ENCODE measurements around the gene GPR137C.
"Not testable (repeated sequence)": the region's sequence is repeated elsewhere in the genome, so short reads cannot be mapped to it uniquely, and the experiment has no call there.

GPR137C gene

DNA sequence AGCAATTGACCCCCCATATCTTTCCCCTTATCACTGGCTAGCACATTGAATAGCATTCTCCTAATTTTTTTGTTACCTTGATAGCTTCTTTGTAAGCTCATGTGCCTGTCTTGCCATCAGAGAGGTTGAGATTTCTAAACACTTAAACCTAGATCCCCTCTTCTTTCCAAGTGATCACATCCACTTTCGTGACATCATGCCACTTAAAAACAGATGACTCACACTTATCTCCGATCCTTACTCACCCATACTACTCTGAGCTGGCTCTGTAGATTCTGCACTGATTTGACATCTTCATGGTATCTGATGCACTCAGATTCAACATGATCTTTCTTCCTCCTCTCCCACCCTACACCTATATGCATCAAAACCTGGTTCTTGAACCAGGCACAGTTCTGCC lies 10.5 kb downstream of the GPR137C start:
- no peak for DNase-seq

DNA sequence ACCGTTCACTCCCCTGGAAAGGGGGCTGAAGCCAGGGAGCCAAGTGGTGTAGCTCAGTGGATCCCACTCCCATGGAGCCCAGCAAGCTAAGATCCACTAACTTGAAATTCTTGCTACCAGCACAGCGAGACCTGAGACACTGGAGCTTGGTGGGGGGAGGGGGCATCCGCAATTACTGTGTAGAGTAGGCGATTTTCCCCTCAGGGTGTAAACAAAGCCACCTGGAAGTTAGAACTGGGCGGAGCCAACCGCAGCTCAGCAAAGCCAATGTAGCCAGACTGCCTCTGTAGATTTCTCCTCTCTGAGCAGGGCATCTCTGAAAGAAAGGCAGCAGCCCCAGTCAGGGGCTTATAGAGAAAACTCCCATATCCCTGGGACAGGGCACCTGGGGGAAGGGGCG lies 15.8 kb downstream of the GPR137C start:
- DNase-seq: not testable (repeated sequence)

DNA sequence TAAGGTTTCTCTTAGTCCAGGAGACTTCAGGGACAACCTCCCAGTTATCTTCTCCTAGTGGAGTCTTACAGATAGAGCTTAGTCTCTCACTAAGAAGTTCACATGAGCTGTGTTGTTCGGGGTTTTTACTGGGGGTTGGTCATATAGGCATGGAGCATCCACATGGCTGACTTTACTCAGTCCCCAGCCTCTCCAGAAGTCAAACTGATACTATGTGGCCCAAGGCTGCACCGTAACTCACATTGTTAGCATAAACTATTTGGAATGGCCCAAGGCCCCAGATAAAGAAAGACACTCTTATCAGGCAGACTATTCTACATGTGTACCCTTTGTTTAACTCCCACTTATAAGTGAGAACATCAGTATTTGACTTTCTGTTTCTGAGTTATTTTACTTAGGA lies 23.2 kb downstream of the GPR137C start:
- DNase-seq: no peak

DNA sequence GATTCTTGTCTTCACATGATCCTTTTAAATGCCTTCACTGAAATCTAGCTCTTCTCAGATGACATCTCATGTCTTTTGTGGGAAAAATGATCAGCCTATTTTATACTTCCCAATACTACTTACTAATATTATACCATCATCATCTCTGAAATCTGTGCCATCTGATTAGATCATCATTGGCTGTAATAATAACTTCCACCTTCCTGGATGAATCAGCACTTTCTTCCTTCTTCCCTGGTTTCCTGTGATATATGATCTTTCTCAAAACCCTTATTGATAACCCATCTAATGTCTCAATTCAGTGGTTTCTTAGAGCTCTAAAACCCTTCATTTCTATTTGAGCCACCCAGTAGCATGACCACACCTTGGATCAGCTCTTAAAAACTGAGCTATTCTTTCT lies 30.9 kb downstream of the GPR137C start:
- DNase-seq: no peak

DNA sequence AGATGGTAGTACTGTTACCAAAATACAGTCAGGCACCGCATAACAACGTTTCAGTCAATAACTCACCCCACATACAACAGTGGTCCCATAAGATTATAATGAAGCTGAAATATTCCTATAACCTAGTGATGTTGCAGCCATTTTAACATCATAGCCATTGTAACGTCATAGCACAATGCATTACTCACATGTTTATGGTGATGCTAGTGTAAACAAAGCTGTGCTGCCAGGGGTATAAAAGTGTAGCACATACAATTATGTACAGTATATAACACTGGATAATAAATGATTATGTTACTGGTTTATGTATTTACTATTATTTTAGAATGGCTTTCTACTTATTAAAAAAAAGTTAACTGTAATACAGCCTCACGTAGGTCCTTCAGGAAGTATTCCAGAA lies 37.0 kb downstream of the GPR137C start:
- DNase-seq: no peak

DNA sequence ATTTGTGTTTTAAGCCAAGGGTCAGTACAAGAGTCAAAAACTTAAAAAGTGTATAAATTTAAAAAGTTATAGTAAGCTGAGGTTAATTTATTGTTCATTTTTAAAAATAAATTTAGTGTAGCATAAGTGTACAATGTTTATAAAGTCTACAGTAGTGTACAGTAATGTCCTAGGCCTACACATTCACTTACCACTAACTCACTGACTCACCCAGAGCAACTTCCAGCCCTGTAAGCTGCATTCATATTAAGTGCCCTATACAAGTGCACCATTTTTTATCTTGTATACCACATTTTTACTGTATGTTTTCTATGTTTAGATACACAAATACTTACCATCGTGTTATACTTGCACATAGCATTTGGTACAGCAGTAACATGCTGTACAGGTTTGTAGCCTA lies 37.7 kb downstream of the GPR137C start:
- no peak for DNase-seq

DNA sequence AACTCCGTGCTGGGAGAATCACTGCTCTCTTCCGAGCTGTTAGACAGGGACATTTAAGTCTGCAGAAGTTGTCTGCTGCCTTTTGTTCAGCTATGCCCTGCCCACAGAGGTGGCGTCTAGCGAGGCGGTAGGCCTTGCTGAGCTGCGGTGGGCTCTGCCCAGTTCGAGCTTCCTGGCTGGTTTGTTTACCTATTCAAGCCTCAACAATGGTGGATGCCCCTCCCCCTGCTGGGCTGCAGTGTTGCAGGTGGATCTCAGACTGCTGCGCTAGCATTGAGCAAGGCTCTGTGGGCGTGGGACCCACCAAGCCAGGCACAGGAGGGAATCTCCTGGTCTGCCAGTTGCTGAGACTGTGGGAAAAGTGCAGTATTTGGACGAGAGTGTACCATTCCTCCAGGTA lies 43.7 kb downstream of the GPR137C start:
- no peak for DNase-seq

DNA sequence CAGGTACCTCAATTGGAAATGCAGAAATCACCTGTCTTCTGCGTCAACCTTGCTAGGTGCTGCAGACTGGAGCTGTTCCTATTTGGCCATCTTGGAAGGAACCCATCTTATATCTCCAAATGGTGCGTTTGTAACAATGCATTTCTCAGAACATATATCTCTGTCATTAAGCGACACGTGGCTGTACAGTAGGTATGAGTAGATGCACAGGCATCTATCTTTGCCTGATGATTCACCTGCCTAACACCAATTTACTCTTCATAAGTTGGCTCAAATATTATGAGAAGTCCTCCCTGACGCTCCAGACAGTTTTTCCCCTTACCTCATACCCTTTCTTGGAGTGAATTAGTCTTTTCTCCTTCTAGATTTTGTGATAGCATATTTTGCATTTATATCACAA lies 44.2 kb downstream of the GPR137C start:
- DNase-seq: no peak

DNA sequence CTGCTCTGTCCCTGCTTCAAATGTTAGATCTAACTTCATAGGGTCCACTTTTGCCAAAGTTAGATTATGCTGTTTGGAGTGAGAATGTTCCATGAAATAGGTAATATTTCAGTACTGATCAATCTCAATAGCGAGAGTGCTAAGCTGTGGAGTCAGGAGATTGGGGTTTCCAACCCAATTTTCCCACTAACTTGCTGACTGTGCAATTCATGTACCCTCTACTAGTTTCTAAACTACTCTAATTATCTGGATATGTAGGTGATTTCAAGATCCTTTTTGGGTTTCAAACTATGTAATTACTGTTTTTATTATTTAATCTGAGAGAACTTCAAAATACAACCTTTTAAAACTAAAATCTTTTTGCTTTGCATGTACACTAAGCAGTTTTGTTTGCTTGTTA lies 45.9 kb downstream of the GPR137C start:
- no peak for DNase-seq

DNA sequence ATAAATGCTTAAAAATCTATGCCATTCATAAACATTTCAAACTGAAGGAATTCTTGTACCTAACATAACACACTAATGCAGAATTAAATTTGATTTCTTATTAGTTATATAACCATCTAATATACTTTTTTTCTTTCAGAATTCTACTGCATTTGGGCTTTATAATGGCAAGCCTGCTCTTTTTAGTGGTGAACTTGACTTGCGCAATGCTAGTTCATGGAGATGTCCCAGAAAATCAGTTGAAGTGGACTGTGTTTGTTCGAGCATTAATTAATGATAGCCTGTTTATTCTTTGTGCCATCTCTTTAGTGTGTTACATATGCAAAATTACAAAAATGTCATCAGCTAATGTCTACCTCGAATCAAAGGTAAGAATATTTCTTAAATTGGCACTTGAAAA lies 47.3 kb downstream of the GPR137C start:
- no peak for DNase-seq

DNA sequence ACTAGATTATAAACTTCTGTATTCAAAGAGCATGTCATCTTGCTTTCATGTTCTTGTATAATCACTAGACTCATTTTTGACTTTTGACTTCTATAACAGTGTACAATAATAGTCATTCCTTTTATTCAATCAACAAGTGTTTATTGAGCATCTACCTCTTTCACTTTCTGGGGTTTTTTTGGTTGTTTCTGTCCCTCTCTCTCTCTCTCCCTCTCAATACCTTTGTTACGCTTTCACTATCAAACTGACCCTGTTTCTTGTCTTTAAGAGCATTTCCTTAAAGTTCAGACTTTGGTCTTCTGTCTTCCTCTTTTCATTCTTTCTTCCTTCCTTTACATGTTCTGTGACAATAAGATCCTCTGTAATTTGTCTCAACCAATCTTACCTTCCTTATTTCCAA lies 49.5 kb downstream of the GPR137C start:
- DNase-seq: no peak

DNA sequence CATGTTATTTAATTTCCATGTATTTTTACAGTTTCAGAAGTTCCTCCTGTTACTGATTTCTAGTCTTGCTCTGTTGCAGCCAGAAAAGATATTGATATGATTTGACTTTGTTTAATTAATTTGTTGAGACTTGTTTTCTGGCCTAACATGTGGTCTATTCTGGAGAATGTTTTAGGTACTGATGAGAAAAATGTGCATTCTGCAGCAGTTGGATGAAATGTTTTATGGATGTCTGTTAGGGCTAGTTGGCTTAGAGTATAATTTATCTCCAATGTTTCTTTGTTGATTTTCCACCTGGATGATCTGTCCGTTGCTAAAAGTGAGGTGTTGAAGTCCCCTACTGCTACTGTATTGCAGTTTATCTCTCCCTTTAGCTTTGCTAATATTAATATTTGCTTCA lies 54.4 kb downstream of the GPR137C start:
- no peak for DNase-seq

DNA sequence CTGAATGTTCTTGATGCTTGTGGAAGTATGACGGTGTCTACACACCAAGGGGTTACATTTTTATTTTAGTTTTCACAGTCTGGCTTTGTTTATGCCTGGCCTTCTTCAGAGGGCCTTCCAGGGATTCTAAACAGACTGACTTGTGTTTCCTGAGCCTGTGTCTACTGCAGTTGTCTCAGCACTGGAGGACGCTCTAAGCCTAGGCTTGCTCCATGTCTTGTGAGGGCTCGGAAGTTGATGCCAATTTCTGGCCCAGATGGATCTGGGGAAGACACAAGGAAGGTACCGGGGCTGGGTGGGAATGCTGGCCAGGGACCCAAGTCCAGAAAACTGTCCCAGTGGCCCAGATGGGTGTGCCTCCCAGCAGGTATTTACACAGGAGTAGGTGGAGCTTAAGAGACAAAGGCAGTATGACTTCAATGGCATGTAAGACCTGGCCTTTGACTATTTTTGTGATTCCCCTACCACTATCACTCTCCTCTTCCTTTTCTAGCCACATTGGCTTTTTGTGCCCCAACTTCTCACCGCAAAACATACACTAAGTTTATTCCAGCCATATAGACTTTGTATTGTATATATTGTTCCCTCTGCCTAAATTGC lies 56.9 kb downstream of the GPR137C start:
- no peak for DNase-seq

DNA sequence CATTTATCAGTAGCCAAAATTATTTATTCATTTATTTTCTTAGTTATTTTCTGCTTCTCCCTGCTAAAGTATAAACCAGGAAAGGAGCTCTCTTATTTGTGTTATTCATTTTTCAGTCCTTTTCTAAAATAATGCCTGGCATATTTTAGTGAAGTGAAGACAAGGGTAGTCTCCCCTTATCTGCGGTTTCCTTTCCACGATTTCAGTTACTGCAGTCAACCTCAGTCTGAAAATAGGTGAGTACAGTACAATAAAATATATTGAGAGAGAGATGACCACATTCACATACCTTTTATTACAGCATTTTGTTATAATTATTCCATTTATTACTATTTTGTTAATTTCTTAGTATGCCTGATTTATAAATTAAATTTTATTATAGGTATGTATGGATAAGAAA lies 57.6 kb downstream of the GPR137C start:
- no peak for DNase-seq

DNA sequence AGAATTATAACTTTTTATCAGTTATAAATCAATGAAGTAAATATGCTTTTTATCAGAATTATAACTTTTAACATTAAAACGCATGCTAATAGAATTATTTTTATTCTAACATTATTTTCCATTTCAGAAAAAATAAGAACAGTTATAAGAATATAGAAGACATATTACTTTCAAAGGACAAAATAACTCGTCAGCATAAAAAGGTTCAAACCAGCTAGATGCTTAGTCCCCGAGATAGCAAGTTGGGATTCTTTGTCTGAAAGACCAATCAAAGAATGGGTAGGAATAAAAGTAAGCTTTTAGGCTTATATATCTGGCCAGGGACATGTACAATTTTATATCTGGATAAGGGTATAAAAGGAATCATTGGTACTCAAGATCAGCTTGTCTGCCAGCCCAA lies 66.0 kb downstream of the GPR137C start:
- DNase-seq: no peak

DNA sequence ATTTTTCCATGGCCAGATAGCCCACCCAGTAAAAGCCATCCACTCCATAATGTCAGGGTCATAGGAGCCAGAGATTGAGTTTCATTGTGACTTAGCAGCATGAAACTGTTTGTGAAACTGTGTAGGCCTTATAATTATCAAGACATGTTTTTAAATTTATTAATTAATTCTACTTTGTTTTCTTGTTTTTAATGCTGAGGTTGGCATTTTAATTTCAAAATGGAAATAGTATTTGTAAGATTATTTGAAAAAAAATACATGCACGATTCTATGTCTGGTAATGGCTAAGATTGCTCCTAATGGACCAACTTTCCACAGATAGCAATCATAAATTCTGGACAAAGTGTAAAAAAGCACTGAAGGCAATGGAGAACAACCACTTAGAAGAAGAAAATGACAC lies 67.1 kb downstream of the GPR137C start:
- no peak for DNase-seq

DNA sequence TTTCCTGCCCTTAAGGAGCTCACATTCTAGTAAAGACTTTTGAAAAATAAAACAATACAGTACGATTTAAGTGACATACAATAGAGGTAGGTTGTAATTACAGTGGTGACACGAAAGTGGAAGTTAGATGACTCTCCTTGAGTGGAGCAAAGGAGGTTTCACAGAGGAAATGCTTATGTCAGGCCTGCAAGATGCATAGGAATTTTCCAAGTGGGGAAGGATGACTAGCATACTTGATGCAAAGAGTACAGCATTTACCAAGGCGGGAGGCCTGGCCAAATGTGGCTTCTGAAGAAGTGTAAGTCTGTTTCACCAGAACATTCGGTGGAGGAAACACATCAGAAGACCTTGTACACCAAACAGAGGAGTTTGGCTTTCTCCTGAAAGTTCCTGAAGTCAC lies 87.5 kb downstream of the GPR137C start:
- DNase-seq: peak in 1 of 2 donors; percentile 7

DNA sequence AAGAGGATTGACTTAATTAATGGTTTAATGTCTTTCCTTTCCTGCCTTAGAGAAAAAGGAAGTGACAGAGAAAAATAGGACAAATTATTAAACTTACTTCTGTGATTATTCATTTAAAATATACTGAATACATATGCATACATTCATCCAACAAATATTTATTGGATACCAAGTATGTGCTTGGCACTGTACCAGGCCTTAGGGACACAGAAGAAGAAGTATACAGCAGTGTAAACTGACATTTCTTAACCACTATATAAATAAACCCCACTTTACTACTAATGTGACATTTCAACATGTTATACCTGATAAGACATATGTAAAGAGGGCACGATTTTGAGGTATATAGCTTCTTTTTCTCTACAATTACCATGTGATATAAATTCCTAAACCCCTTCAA lies 89.1 kb downstream of the GPR137C start:
- no peak for DNase-seq

DNA sequence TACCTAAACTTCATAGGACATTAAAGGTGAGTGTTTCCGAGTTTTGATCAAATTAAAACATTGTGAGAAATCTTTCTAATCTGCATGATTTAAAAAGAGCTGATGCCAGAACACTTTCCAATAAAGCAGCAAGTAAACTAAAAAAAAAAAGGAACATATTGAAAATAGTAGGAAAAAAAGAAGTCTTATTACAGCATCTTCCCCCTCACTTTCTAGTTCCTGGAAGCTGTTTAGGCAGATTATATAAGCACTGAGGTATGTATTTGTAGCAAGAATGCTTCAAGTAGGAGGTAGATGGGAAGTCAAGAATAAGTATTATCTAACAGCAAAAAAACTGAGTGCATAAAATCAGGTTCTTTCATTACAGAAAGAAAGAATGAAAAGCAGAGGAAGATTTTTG lies 96.9 kb downstream of the GPR137C start:
- DNase-seq: peak in 1 of 2 donors; percentile 7

DNA sequence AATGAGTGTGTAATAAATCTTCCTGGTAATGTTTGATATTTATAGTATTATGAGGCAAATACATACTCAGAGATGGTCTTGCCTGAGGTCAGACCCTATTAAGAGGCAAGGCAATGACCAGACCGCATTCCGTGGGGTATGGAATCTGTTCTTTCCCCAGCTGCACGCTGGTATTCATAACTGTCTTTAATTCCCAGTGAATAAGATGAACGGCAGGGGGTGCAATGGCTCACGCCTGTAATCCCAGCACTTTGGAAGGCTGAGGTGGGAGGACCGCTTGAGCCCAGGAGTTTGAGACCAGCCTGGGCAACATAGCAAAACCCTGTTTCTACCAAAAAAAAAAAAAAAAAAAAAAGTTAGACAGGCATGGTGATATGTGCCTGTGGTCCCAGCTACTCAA lies 98.1 kb downstream of the GPR137C start:
- DNase-seq: no peak

DNA sequence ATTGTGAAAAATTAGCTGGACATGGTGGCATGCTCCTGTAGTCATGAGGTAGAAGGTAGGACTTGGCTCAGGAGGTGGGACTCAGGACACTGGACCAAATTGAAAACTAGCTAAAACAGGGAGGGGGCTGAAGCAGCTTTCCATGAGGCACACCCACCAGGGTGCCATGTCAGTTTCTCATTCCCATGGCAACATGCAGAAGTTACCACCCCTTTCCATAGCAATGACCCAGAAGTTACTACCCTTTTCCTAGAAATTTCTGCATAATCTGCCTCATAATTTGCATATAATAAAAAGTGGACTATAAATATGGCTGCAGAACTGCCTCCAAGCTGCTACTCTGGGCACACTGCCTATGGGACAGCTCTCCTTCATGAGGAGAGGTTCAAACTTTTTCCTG lies 104.3 kb downstream of the GPR137C start:
- DNase-seq: no peak

DNA sequence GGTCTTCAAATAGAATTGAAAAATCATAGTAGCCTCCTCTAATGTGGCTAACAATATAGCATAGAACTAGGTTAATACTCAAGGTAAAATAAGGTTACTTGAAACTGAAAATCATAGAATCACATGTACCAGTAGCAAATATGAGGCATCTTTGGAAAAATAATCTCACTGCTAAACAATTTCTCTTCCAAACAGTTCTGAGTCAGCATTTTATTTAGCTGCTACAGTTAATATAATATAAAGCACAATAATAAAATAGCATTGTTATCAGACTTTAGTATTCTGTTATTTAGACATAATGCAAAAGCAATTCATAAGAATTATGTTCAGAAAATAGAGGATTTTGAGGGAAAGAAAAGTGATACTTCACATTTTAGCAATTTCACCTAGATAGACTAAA lies 107.7 kb downstream of the GPR137C start:
- no peak for DNase-seq

DNA sequence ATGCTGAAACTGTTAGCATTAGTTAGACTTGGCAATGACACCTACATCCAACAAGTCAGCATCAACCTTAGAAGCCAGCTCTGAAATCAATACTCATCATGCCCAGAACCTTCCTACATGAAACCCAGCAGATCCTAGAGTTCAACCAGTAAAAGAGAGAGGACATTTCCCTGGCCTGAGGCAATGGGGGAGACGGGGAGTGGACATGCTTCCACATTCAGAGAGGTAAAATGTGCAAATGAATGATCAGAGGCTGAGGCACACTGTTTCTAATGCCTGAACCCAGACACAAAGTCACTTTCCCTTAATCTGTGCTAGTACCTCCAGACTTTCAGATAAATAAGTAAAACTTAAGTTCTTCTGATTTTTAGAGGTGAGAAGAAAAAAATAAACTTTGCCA lies 108.2 kb downstream of the GPR137C start:
- DNase-seq: no peak

DNA sequence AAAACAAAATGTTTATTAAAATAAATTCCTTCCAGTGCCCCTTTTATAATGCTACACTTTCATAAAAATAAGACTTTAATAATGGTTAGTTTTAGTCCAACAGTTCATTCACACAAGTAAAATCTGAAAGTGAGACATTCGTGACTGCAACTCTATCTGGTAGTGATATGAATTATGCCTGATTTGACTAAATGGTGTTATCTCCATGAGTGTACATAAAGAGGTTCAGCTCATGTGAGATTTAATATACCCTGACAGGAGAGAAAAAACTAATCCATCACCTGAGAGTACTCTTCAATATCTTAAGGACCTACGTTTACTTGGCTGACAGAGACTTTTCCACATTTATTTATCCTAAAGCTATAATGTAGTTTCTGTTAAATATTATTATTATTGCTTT lies 108.7 kb downstream of the GPR137C start:
- DNase-seq: no peak

DNA sequence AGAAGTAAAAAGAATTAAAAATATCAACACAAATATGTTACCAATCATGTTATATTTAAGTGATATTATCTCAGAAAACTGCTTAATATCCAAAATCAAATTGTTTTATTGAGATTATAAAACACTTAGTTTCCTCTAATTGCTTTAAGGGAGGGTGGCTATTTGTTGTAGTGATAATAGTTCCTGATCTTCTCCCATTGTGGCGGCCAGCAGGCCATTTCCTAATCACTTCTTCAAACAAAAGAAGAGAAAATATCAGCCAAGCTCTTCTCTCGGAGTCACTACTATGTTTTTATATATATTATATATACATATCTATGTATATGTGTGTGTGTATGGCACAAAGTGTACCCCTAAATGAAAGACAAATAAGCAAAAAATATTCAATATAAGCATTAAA lies 111.2 kb downstream of the GPR137C start:
- DNase-seq: no peak

DNA sequence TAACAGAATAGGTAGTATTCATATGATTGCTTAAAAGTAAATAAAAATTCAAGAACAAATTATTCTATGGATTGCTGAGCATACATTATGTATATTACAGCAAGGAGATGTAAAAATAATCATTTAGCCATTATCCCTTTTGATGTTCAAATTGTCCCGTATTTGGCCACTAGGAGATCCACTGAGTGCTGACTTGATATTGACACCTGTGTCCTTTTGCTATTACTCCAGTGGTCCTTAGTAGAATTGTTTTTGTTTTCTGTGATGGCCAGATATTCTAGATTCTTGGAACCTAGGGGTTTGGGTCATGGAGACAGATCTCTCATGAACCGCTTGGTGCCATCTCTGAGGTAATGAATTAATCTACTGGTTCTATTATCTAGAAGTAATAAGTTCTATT lies 126.0 kb downstream of the GPR137C start:
- DNase-seq: no peak

All from inflammatory macrophage (primary cell).